ENCODE data around the gene KRT36. TPM values are rescaled to one million over a fixed set of nuclear protein-coding genes. Genes with fewer than 3 reads are reported as not detected.

KRT36 gene
- total and polyA plus RNA-seq, 2 donors (not counting 3 experiments of a cell fraction or from before 2014, with no cell fraction given), result 0.04 TPM; not detected in 1

DNA sequence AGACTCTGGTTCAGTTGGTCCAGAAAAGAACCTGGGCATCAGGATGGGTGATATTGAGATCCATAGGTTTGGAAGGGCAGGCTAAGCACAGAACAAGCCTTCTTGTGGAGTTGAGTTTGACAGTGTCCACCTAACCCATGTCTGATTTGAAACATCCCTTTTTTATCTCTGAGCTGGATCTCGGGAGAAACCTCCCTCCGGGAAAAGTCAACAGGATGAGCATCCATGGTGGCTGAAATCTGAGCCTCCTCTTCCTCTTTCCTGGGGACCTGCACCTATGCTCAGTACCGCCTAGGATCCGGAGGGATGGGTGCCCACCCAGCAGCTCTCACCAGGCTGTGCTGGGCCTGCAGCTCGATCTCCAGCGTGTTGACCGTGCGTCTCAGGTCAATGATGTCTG, 26.0 kb downstream of the KRT36 start:
- no peaks in the 10 kb centered on the region for H3K9me1 ChIP-seq (replicated peaks; ENCODE audit: control insufficient read depth, extremely low read depth, insufficient read depth, low read length)
- FAIRE-seq, result no peak

GRCh38 chr17:41462705-41463104, 27.0 kb downstream of the KRT36 start:
- H3K4me3 ChIP-seq (replicated peaks in 1 of 3; ENCODE audit: insufficient read depth in 1 of 3, low read depth in 1 of 3, low read length in 3 of 3), result no peak overlapping the region
- no peak for FAIRE-seq
- intact Hi-C loops (cut with micrococcal nuclease), result no loop called here
- no peaks in the 10 kb centered on the region for H3K9me1 ChIP-seq (replicated peaks; ENCODE audit: control insufficient read depth, extremely low read depth, insufficient read depth, low read length)
- H3K27ac ChIP-seq (ENCODE audit: insufficient read depth, low read depth, low read length), result no peak overlapping the region
- H3K27me3 ChIP-seq (ENCODE audit: control insufficient read depth in 2 of 2, insufficient read depth in 2 of 2, low read length in 2 of 2), result peaks cover 2% of the 10 kb centered on the region in 2 experiments
- no peaks in the 10 kb centered on the region for H3K9me3 ChIP-seq (replicated peaks; ENCODE audit: control insufficient read depth, insufficient read depth, low read length)
- TF ChIP-seq, protein P1, sequence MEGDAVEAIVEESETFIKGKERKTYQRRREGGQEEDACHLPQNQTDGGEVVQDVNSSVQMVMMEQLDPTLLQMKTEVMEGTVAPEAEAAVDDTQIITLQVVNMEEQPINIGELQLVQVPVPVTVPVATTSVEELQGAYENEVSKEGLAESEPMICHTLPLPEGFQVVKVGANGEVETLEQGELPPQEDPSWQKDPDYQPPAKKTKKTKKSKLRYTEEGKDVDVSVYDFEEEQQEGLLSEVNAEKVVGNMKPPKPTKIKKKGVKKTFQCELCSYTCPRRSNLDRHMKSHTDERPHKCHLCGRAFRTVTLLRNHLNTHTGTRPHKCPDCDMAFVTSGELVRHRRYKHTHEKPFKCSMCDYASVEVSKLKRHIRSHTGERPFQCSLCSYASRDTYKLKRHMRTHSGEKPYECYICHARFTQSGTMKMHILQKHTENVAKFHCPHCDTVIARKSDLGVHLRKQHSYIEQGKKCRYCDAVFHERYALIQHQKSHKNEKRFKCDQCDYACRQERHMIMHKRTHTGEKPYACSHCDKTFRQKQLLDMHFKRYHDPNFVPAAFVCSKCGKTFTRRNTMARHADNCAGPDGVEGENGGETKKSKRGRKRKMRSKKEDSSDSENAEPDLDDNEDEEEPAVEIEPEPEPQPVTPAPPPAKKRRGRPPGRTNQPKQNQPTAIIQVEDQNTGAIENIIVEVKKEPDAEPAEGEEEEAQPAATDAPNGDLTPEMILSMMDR (IDR thresholded peaks at IDR 0.05; ENCODE audit: extremely low read depth in 1 of 2, insufficient read depth in 1 of 2, low read depth in 1 of 2, low read length in 2 of 2), result no peak
- TF ChIP-seq POLR2A (IDR thresholded peaks at IDR 0.05; ENCODE audit: low read depth, low read length), result no peak
- no peak for TF ChIP-seq POLR2AphosphoS5 (IDR thresholded peaks at IDR 0.05; ENCODE audit: insufficient read depth, low read depth, low read length)
- TF ChIP-seq, protein P2, sequence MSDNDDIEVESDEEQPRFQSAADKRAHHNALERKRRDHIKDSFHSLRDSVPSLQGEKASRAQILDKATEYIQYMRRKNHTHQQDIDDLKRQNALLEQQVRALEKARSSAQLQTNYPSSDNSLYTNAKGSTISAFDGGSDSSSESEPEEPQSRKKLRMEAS (IDR thresholded peaks at IDR 0.05; ENCODE audit: insufficient read depth, insufficient read length), result no peak
- TF ChIP-seq MYC (IDR thresholded peaks at IDR 0.05; ENCODE audit: low read depth, low read length), result no peak
- TF ChIP-seq GATA2 (IDR thresholded peaks at IDR 0.05; ENCODE audit: insufficient read depth, insufficient read length, low read depth, low read length), result no peak
- no peak for TF ChIP-seq FOS (IDR thresholded peaks at IDR 0.05; ENCODE audit: borderline replicate concordance, insufficient read depth, low read length)
- TF ChIP-seq JUN (IDR thresholded peaks at IDR 0.05; ENCODE audit: borderline replicate concordance, insufficient read depth, insufficient read length, low read depth), result no peak
- TF ChIP-seq EZH2 (IDR thresholded peaks at IDR 0.05; ENCODE audit: borderline replicate concordance, low read depth, low read length, severe bottlenecking), result no peak
- H3K36me3 ChIP-seq (ENCODE audit: control insufficient read depth in 2 of 2, extremely low read depth in 1 of 2, insufficient read depth in 2 of 2, low read length in 2 of 2), result no peaks in the 10 kb centered on the region
- no peak overlapping the region for H2AFZ ChIP-seq (ENCODE audit: low read depth, low read length)
- no peak overlapping the region for H3K4me2 ChIP-seq (ENCODE audit: insufficient read depth, low read length)
- H3K79me2 ChIP-seq (ENCODE audit: control insufficient read depth, insufficient read depth, low read length), result no peaks in the 10 kb centered on the region
- dilution Hi-C loops (cut with MboI; ENCODE audit: extremely low pct_ligation_motif_present, low sequenced_read_pairs), result no loop called here
- H3K9ac ChIP-seq (replicated peaks; ENCODE audit: extremely low read depth, insufficient read depth, low read length), result no peak overlapping the region
- no peak for DNase-seq (ENCODE audit: low read depth, low spot score)
- H4K20me1 ChIP-seq (replicated peaks; ENCODE audit: control insufficient read depth, extremely low read depth, insufficient read depth, low read length), result no peaks in the 10 kb centered on the region
- ChIA-PET CTCF (interaction anchor here (2.1 kb wide), 1 partner anchor 86 kb away, joined by 8 read pairs; no protein-coding TSS in a partner anchor), POLR2A (no interaction called here)
- no TSS peak for BruUV-seq (replicated peaks)
- H3K4me1 ChIP-seq (ENCODE audit: control insufficient read depth, extremely low read depth, insufficient read depth, low read length), result no peaks in the 10 kb centered on the region

More for the DNA sequence above, 26.0 kb downstream of the KRT36 start:
- H3K9ac ChIP-seq (replicated peaks; ENCODE audit: extremely low read depth, insufficient read depth, low read length), result no peak overlapping the region
- H4K20me1 ChIP-seq (replicated peaks; ENCODE audit: control insufficient read depth, extremely low read depth, insufficient read depth, low read length), result no peaks in the 10 kb centered on the region
- TF ChIP-seq MYC (IDR thresholded peaks at IDR 0.05; ENCODE audit: low read depth, low read length), result no peak
- no peak for TF ChIP-seq POLR2A (IDR thresholded peaks at IDR 0.05; ENCODE audit: low read depth, low read length)
- no peak for TF ChIP-seq GATA2 (IDR thresholded peaks at IDR 0.05; ENCODE audit: insufficient read depth, insufficient read length, low read depth, low read length)
- TF ChIP-seq EZH2 (IDR thresholded peaks at IDR 0.05; ENCODE audit: borderline replicate concordance, low read depth, low read length, severe bottlenecking), result no peak
- TF ChIP-seq, protein P1 (IDR thresholded peaks at IDR 0.05; ENCODE audit: extremely low read depth in 1 of 2, insufficient read depth in 1 of 2, low read depth in 1 of 2, low read length in 2 of 2), result no peak
- TF ChIP-seq JUN (IDR thresholded peaks at IDR 0.05; ENCODE audit: borderline replicate concordance, insufficient read depth, insufficient read length, low read depth), result no peak
- TF ChIP-seq FOS (IDR thresholded peaks at IDR 0.05; ENCODE audit: borderline replicate concordance, insufficient read depth, low read length), result no peak
- no peak overlapping the region for H2AFZ ChIP-seq (ENCODE audit: low read depth, low read length)
- H3K4me3 ChIP-seq (replicated peaks in 1 of 3; ENCODE audit: insufficient read depth in 1 of 3, low read depth in 1 of 3, low read length in 3 of 3), result no peak overlapping the region
- CTCF ChIA-PET, result interaction anchor here (1.0 kb wide), 1 partner anchor 85 kb away, joined by 4 read pairs; no protein-coding TSS in a partner anchor
- no peaks in the 10 kb centered on the region for H3K36me3 ChIP-seq (ENCODE audit: control insufficient read depth in 2 of 2, extremely low read depth in 1 of 2, insufficient read depth in 2 of 2, low read length in 2 of 2)
- dilution Hi-C loops (cut with MboI; ENCODE audit: extremely low pct_ligation_motif_present, low sequenced_read_pairs) (no loop called here), intact Hi-C loops (cut with micrococcal nuclease) (no loop called here)
- H3K4me1 ChIP-seq (ENCODE audit: control insufficient read depth, extremely low read depth, insufficient read depth, low read length), result no peaks in the 10 kb centered on the region
- DNase-seq (ENCODE audit: low read depth, low spot score), result no peak
- H3K27ac ChIP-seq (ENCODE audit: insufficient read depth, low read depth, low read length), result no peak overlapping the region
- no TSS peak for BruUV-seq (replicated peaks)
- POLR2A ChIA-PET, result no interaction called here
- H3K9me3 ChIP-seq (replicated peaks; ENCODE audit: control insufficient read depth, insufficient read depth, low read length), result no peaks in the 10 kb centered on the region
- no peaks in the 10 kb centered on the region for H3K79me2 ChIP-seq (ENCODE audit: control insufficient read depth, insufficient read depth, low read length)
- peaks cover 2 to 9% of the 10 kb centered on the region in 2 experiments for H3K27me3 ChIP-seq (ENCODE audit: control insufficient read depth in 2 of 2, insufficient read depth in 2 of 2, low read length in 2 of 2)
- H3K4me2 ChIP-seq (ENCODE audit: insufficient read depth, low read length), result no peak overlapping the region

All from endothelial cell of umbilical vein (primary cell).